Stimulated activated CD8-positive, alpha-beta memory T cell treated with anti-CD3 and anti-CD28 coated beads, Interleukin-4, amount 100 ng/mL, for 24 hours (primary cell): Measurements from ENCODE around the gene MTHFD1.
A peak's percentile ranks its signal among the peaks of the same experiment; 100 is the strongest.

Experiments used
- DNase-seq: peaks from one replicate; pipeline ENCODE4 v3.0.0-alpha.2; 2020; ENCODE audit warnings: low read depth

The MTHFD1 gene

GRCh38 chr14:64495252-64495651, 107.1 kb downstream of the MTHFD1 start:
- DNase-seq = no peak

GRCh38 chr14:64496764-64497163, 108.6 kb downstream of the MTHFD1 start:
- DNase-seq = no peak

GRCh38 chr14:64500088-64500487, 111.9 kb downstream of the MTHFD1 start:
- DNase-seq = no peak

GRCh38 chr14:64501411-64502171, 113.4 kb downstream of the MTHFD1 start:
- no peak for DNase-seq

- no peak for DNase-seq
Measured at GRCh38 chr14:64502456-64502855, 114.3 kb downstream of the MTHFD1 start.

- DNase-seq = no peak
Measured at GRCh38 chr14:64502887-64503433, 114.8 kb downstream of the MTHFD1 start.

- peak; percentile 92 for DNase-seq
Measured at GRCh38 chr14:64503434-64504309, 115.5 kb downstream of the MTHFD1 start, which contains the start of gene ZBTB25. Gene ZBTB25 (minus strand): TSS chr14:64503838. CDS start chr14:64490533, 13,305 bp downstream.

GRCh38 chr14:64504310-64504896, 116.2 kb downstream of the MTHFD1 start, which contains the start of gene ZBTB1:
Gene ZBTB1 (plus strand): TSS chr14:64504770. CDS start chr14:64521505, 16,735 bp downstream.
- peak; percentile 88 for DNase-seq

GRCh38 chr14:64504897-64505794, 117.0 kb downstream of the MTHFD1 start:
- peak; percentile 76 for DNase-seq

GRCh38 chr14:64506721-64507120, 118.6 kb downstream of the MTHFD1 start:
- DNase-seq = no peak

GRCh38 chr14:64507376-64508156, 119.4 kb downstream of the MTHFD1 start:
- DNase-seq = no peak

GRCh38 chr14:64508215-64508776, 120.1 kb downstream of the MTHFD1 start:
- no peak for DNase-seq

- no peak for DNase-seq
Measured at GRCh38 chr14:64509036-64509435, 120.9 kb downstream of the MTHFD1 start.
